Adrenal gland (tissue), 12 donors: ENCODE results near the gene AGBL3. TPM values are rescaled to one million over a fixed set of nuclear protein-coding genes. Genes with fewer than 3 reads are reported as not detected.
"Not testable (repeated sequence)": the region's sequence is repeated elsewhere in the genome, so short reads cannot be mapped to it uniquely, and the experiment has no call there.

Source experiments
- DNase-seq, 7 donors: peaks; one replicate each; pipeline ENCODE4 v3.0.0-alpha.2; 2019 to 2020
- H3K27ac ChIP-seq, 5 donors: fragments of 200-600 bp; sonication (generic) in 4 of 5; 1 replicate in 3 of 5; 2 replicates in 2 of 5; pipeline versions ENCODE4 v1.5.1 to v1.8.0; 2016 to 2020; ENCODE audit warnings: mild to moderate bottlenecking in 1 of 5
- H3K27me3 ChIP-seq: fragments of 200-600 bp; 2 replicates; pipeline ENCODE4 v1.8.0; 2021
- H3K36me3 ChIP-seq, 2 donors: fragments of 200-600 bp; replicated peaks in 1 of 2; 1 replicate in 1 of 2; 2 replicates in 1 of 2; pipeline versions ENCODE4 v1.5.1 to v1.8.0; 2018 to 2022
- H3K4me1 ChIP-seq, 2 donors: fragments of 200-600 bp; replicated peaks in 1 of 2; 1 replicate in 1 of 2; 2 replicates in 1 of 2; pipeline versions ENCODE4 v1.5.1 to v1.8.0; 2018 to 2021
- H3K4me3 ChIP-seq, 4 donors: fragments of 200-600 bp; sonication (generic) in 3 of 4; one replicate each; pipeline ENCODE4 v1.5.1; 2016 to 2018
- H3K9me3 ChIP-seq, 3 donors: fragments of 200-600 bp; sonication (generic) in 1 of 3; replicated peaks in 1 of 3; 1 replicate in 2 of 3; 2 replicates in 1 of 3; pipeline versions ENCODE4 v1.5.1 to v1.8.0; 2016 to 2021
- POLR2A ChIP-seq, 2 donors: fragments of 450-650 bp; IDR thresholded peaks; one replicate each; pipeline ENCODE4 v1.6.1; 2017; ENCODE audit warnings: antibody characterized with exemption in 2 of 2, mild to moderate bottlenecking in 2 of 2, moderate library complexity in 1 of 2
- WGBS, 4 donors: extraction: QIAGEN DNeasy Blood & Tissue Kit in 2 of 4; methylation state at CpG; one replicate each; pipeline versions ENCODE4 v1.1.5 to v1.1.7; 2013 to 2017; 5-methylcytosine and 5-hydroxymethylcytosine counted together
- intact Hi-C, 2 donors: fragments of 100-400 bp; cut with DNase I; formaldehyde crosslinking; loops; one replicate each; pipeline versions ENCODE4 v1.14.1 to v1.15.0; 2022 to 2023
- polyA plus RNA-seq, 3 donors: library from polyadenylated mRNA; stranded (reverse); fragments of 200-250 nt in 2 of 3; fragments of 350-450 nt in 1 of 3; fragmentation: Illumina TruSeq in 1 of 3; extraction: RNeasy Lipid Tissue Mini Kit (QIAGEN cat#74804) in 1 of 3; gene quantifications; one replicate each; pipeline ENCODE4 v1.2.3, GENCODE V29; 2013 to 2014
- total RNA-seq, 9 donors: library from RNA; depleted of rRNA in 4 of 9; stranded (reverse); fragments of >200 nt in 4 of 9; fragments of 120-200 nt in 1 of 9; fragmentation: NEBNext Ultra II Directional in 1 of 9; extraction: Animal tissue kit (Norgen Biotek cat#: 25700) in 1 of 9; gene quantifications; one replicate each; pipeline versions ENCODE4 v1.1.0 to v1.2.4, GENCODE V29; 2013 to 2023
- TF ChIP-seq, protein P1 (sequence below), 6 experiments: fragments of 450-650 bp in 4 of 6; fragments of 200-600 bp in 2 of 6; sonication (generic) in 1 of 6; IDR thresholded peaks; 1 replicate in 5 of 6; 2 replicates in 1 of 6; pipeline versions ENCODE4 v1.5.1 to v1.8.0; 2016 to 2021; ENCODE audit warnings: antibody characterized with exemption in 6 of 6, mild to moderate bottlenecking in 2 of 6, moderate library complexity in 1 of 6
- donor health status: healthy with polysubstance abuse.
- donor health status: Bipolar disorder and iron deficiency.
- donor health status: DM: yes; HTN: yes; CAD: no.
- donor health status: DM: no; HTN: no; CAD: no.
- donor health status: DM: no; HTN: no; CAD: no.
- donor health status: DM: yes; HTN: yes; CAD: no.

Gene AGBL3
- total and polyA plus RNA-seq, 12 donors: 0.28 to 7.3 (median 1.9) TPM

GRCh38 chr7:135170998-135171481, 184.7 kb downstream of the AGBL3 start:
- Histone ChIP-seq H3K4me3 (peak overlapping the region in 2 of 4 donors; percentile 77 to 78), H3K36me3 (peaks cover 0 to 24% of the 10 kb centered on the region in 2 donors), H3K27ac (peak overlapping the region; percentile 77 to 97 (median 91)), H3K4me1 (peaks cover 0 to 29% of the 10 kb centered on the region in 2 donors)
- DNase-seq, H3K27me3 ChIP-seq, H3K9me3 ChIP-seq: not testable (repeated sequence)
- 25 to 27% (median 26%) methylated on average over 12 of the region's 12 CpGs for WGBS, 4 donors
- TF ChIP-seq, protein P1, sequence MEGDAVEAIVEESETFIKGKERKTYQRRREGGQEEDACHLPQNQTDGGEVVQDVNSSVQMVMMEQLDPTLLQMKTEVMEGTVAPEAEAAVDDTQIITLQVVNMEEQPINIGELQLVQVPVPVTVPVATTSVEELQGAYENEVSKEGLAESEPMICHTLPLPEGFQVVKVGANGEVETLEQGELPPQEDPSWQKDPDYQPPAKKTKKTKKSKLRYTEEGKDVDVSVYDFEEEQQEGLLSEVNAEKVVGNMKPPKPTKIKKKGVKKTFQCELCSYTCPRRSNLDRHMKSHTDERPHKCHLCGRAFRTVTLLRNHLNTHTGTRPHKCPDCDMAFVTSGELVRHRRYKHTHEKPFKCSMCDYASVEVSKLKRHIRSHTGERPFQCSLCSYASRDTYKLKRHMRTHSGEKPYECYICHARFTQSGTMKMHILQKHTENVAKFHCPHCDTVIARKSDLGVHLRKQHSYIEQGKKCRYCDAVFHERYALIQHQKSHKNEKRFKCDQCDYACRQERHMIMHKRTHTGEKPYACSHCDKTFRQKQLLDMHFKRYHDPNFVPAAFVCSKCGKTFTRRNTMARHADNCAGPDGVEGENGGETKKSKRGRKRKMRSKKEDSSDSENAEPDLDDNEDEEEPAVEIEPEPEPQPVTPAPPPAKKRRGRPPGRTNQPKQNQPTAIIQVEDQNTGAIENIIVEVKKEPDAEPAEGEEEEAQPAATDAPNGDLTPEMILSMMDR (IDR thresholded peaks at IDR 0.05): peak in 2 of 6 experiments; percentile 2 to 28
- intact Hi-C loops: loop anchor here in 1 of 2 donors (10.0 kb wide), 1 partner anchor 476 kb away; no protein-coding TSS in a partner anchor

DNA sequence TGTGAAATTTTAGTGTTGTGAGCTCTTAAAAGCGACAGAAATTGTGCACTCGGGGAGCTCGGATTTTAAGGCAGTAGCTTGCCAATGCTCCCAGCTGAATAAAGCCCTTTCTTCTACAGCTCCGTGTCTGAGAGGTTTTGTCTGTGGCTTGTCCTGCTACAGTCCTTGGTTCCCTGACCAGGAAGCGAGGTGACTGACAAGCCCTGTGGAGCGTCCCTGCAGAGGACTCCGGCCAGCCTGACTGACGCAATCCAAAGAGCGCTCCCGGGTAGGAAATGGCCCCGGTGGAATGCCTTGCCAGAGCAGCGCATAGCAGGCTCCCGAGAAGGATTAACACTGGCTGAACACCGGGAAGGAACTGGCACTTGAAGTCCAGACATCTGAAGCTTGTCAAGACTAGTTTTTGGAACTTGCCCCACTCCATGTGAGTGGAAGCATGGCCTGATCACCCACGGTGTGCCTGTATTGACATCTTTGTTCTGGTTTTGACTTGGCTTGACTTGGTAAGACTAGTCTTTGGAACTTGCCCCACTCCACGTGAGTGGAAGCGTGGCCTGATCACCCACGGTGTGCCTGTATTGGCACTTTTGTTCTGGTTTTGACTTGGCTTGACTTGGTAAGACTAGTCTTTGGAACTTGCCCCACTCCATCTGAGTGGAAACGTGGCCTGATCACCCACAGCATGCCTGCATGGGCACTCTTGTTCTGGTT, 185.4 kb downstream of the AGBL3 start:
- H3K4me3 ChIP-seq, H3K27me3 ChIP-seq, H3K9me3 ChIP-seq: not testable (repeated sequence)
- H3K36me3 ChIP-seq: peaks cover 0 to 18% of the 10 kb centered on the region in 2 donors
- peaks cover 0 to 29% of the 10 kb centered on the region in 2 donors for H3K4me1 ChIP-seq
- peak in 3 of 7 donors; percentile 54 to 81 (median 64) for DNase-seq
- 71 to 88% (median 80%) methylated on average over 15 to 19 of the region's 19 CpGs for WGBS, 4 donors
- peak overlapping the region in 3 of 5 donors; percentile 91 to 97 (median 92) for H3K27ac ChIP-seq
- intact Hi-C loops: loop anchor here in 1 of 2 donors (10.0 kb wide), 1 partner anchor 477 kb away; no protein-coding TSS in a partner anchor

- not testable (repeated sequence) for H3K4me3 ChIP-seq, H3K36me3 ChIP-seq, H3K27me3 ChIP-seq, H3K27ac ChIP-seq, H3K9me3 ChIP-seq
- WGBS, 4 donors: 75 to 82% (median 79%) methylated on average over 4 of the region's 4 CpGs
- intact Hi-C loops: loop anchor here in 1 of 2 donors (10.0 kb wide), 1 partner anchor 479 kb away; no protein-coding TSS in a partner anchor
- peak in 2 of 7 donors; percentile 9 to 42 for DNase-seq
- H3K4me1 ChIP-seq: peaks cover 0 to 12% of the 10 kb centered on the region in 2 donors
These were observed 187.6 kb downstream of the AGBL3 start for GRCh38 chr7:135173916-135174315.

DNA sequence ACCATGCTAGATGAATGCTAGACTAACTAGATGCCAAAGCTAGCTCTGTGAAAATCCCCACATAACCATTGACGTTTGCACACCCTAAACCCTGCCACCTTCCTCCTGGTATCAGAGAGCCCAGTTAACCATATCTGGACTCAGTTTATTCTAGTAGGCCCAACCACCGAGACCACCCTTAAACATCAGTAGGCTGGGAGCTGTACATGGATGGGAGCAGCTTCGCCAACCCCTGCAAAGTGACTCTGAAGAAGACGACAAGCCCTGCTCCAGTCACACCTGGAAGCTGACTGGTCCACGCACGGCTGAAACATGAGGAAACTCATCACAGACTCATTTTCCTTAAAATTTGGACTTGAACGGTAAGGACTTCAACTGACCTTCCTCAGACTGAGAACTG, 188.6 kb downstream of the AGBL3 start:
- TF ChIP-seq, protein P1 (IDR thresholded peaks at IDR 0.05): no peak
- no peak for TF ChIP-seq POLR2A (IDR thresholded peaks at IDR 0.05)
- 90 to 94% (median 93%) methylated on average over 7 of the region's 7 CpGs for WGBS, 4 donors
- intact Hi-C loops: loop anchor here in 1 of 2 donors (10.0 kb wide), 1 partner anchor 480 kb away; no protein-coding TSS in a partner anchor

GRCh38 chr7:135175931-135176330, 189.6 kb downstream of the AGBL3 start:
- Histone ChIP-seq H3K27ac (no peak overlapping the region), H3K27me3 (no peaks in the 10 kb centered on the region), H3K4me3 (no peak overlapping the region), H3K4me1 (no peaks in the 10 kb centered on the region), H3K36me3 (no peaks in the 10 kb centered on the region), H3K9me3 (peaks cover 0 to 2% (median 0%) of the 10 kb centered on the region in 3 donors)
- TF ChIP-seq POLR2A (IDR thresholded peaks at IDR 0.05): no peak
- TF ChIP-seq, protein P1 (IDR thresholded peaks at IDR 0.05): no peak
- 89 to 91% (median 90%) methylated on average over 6 of the region's 6 CpGs for WGBS, 4 donors
- DNase-seq: no peak
- intact Hi-C loops: loop anchor here in 1 of 2 donors (10.0 kb wide), 1 partner anchor 481 kb away; no protein-coding TSS in a partner anchor

More for the DNA sequence above, 188.6 kb downstream of the AGBL3 start:
- no peaks in the 10 kb centered on the region for H3K27me3 ChIP-seq
- no peak overlapping the region for H3K4me3 ChIP-seq
- H3K9me3 ChIP-seq: no peaks in the 10 kb centered on the region
- H3K36me3 ChIP-seq: no peaks in the 10 kb centered on the region
- peaks cover 0 to 1% of the 10 kb centered on the region in 2 donors for H3K4me1 ChIP-seq
- no peak overlapping the region for H3K27ac ChIP-seq
- no peak for DNase-seq
